ENCODE measurements around the gene SLC35A3.
"Not testable (repeated sequence)": the region's sequence is repeated elsewhere in the genome, so short reads cannot be mapped to it uniquely, and the experiment has no call there.

SLC35A3 gene

DNA sequence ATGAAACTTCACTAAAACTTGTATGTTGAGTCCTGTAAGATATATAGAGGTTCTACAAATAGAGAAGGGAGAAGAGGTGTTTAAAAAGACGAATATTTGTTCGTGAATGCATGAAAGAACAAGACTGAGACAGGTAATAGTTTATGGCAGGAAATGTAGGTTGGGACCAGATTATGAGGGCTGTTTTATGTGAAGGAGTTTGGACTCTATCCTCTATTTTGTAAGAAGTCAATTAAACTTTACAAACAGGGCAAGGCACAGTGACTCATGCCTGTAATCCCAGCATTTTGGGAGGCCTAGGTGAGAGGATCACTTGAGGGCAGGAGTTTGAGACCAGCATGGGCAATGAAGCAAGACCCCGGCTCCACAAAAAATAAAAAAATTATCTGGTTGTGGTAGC, 5.7 kb downstream of the SLC35A3 start:
- no peak for DNase-seq

DNA sequence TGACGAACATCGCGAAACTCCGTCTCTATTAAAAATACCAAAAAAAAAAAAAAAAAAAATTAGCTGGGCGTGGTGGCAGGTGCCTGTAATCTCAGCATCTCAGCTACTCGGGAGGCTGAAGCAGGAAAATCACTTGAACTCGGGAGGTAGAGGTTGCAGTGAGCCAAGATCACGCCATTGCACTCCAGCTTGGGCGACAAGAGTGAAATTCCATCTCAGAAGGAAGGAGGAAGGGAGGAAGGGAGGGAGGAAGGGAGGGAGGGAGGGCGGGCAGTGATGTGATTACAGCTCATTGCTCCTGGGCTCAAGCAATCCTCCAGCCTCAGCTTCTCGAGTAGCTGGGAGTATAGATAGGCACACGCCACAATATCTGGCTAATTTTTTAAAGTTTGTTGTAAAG, 7.5 kb downstream of the SLC35A3 start:
- DNase-seq, result not testable (repeated sequence)

GRCh38 chr1:99978218-99978617, 8.4 kb downstream of the SLC35A3 start:
- no peak for DNase-seq

DNA sequence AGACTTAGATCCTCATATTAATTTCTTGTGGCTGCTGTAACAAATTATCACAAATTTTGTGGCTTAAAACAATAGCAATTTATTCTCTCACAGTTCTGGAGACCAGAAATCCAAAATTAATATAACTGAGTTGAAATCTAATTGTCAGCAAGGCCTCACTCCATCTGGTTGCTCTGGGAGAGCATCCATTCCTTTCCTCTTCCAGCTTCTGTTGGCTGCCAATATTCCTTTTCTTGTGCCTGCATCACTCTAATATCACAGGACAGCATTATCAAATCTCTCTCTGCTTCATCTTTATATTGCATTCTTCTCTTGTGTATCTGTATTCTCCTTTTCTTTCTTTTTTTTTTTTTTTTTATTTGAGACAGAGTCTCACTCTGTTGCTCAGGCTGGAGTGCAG, 9.3 kb downstream of the SLC35A3 start:
- no peak for DNase-seq

GRCh38 chr1:99980928-99981327, 11.1 kb downstream of the SLC35A3 start:
- DNase-seq, result no peak

- DNase-seq, result no peak
Observed at GRCh38 chr1:99986656-99987225, 16.9 kb downstream of the SLC35A3 start.

GRCh38 chr1:99988210-99988765, 18.5 kb downstream of the SLC35A3 start:
- DNase-seq, result no peak

- DNase-seq, result no peak
Observed at GRCh38 chr1:99992044-99992722, 22.4 kb downstream of the SLC35A3 start.

DNA sequence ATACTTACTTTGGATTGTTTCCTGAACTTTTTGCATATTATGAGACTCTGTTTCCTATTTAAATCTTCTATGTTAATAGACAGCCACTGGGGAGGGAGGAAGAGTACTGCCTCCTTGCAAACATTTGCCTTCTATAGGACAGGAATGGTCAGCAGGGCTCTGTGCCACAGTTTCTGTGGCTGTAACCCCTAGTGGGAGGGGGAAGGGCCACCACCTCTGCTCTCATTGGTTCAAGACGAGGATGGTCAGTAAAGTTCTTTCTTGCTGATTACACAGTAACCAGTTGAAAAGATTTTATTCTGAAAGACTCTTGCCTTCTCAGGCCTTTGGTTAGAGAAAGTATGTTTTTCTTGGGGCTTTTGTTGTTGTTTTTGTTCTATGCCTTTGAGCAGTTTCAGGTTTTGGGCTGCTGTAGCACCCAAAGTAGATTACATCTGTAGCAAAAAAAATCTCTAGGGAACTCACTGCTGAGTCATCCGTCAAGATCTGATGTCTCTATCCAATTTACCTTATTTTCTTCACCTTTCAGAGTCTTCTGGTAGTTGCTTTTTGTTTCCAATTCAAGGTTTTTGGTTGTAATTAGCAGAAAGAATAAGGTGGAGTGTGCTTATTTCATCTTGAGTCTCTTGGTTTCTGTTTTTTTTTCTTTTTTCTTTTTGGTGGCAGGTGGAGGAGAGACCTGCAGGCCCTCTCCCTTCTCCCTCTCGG, 23.1 kb downstream of the SLC35A3 start:
- no peak for DNase-seq

DNA sequence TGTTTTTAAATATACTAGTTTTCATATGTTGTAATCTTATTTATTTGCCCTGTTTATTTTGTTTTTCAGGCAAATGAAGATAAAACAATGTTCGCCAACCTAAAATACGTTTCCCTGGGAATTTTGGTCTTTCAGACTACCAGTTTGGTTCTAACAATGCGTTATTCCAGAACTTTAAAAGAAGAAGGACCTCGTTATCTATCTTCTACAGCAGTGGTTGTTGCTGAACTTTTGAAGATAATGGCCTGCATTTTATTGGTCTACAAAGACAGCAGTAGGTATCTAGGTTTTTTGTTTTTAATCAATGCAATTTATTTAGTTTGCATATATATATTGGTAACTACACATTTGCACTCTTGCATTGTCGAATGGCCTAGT, 23.7 kb downstream of the SLC35A3 start:
- DNase-seq, result no peak

GRCh38 chr1:99994496-99994895, 24.7 kb downstream of the SLC35A3 start:
- no peak for DNase-seq

- DNase-seq, result no peak
Observed at GRCh38 chr1:99996951-99997350, 27.2 kb downstream of the SLC35A3 start.

- DNase-seq, result no peak
Observed at GRCh38 chr1:100001462-100001861, 31.7 kb downstream of the SLC35A3 start.

- no peak for DNase-seq
Observed at GRCh38 chr1:100005424-100005823, 35.6 kb downstream of the SLC35A3 start.

GRCh38 chr1:100006688-100007087, 36.9 kb downstream of the SLC35A3 start:
- DNase-seq, result no peak

- no peak for DNase-seq
Observed at GRCh38 chr1:100009458-100009857, 39.7 kb downstream of the SLC35A3 start.

- DNase-seq, result no peak
Observed at GRCh38 chr1:100010804-100011203, 41.0 kb downstream of the SLC35A3 start.

- no peak for DNase-seq
Observed at GRCh38 chr1:100019220-100019619, 49.4 kb downstream of the SLC35A3 start.

GRCh38 chr1:100023482-100023881, 53.7 kb downstream of the SLC35A3 start:
- no peak for DNase-seq

DNA sequence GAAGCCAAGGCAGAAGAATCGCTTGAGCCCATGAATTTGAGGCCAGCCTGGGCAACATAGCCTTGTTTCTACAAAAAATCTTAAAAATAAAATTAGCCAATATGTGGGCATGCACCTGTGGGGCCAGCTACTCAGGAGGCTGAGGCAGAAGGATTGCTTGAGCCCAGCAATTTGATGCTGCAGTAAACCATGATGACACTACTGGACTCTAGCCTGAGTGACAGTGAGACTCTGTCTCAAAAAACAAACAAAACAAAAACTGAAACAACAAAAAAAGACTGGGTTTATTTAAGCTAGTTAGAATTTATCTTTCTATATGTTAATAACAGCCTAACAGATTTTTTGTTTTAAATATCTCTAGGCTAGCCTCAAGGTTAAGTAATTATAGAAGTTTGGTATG, 57.4 kb downstream of the SLC35A3 start:
- DNase-seq, result no peak

GRCh38 chr1:100028765-100029164, 59.0 kb downstream of the SLC35A3 start:
- no peak for DNase-seq

DNA sequence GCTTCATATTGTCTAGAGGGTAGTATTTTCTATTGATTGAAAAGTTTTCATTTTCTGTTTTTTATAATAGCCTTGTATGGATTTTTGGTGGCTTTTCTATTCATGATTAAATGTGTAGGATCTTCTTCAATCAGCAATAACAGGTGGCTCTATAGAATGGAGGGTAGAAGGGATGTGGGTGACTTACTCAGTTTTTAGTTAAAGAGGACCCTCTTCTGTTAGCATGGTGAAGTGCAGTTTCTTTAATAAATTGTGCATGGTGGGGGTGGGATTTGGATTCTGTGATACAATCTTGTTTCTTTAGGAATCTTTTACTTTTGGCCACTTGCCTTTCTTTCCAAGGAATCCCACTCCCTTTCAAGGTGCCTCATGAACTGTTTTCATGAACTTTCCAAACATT, 64.7 kb downstream of the SLC35A3 start:
- no peak for DNase-seq

- DNase-seq, result no peak
Observed at GRCh38 chr1:100035214-100035613, 65.4 kb downstream of the SLC35A3 start.

Data from NCI-H187 treated with DMSO at 0.1 percent for 48 hours (cell line).